Measurements from ENCODE around the gene AFF2. TPM values are rescaled to one million over a fixed set of nuclear protein-coding genes. Genes with fewer than 3 reads are reported as not detected.

Gene AFF2
- total and polyA plus RNA-seq, 4 donors = 1.2 to 13.0 (median 3.9) TPM

GRCh38 chrX:149013081-149013480, 512.7 kb downstream of the AFF2 start:
- no peaks in the 10 kb centered on the region for H3K9me3 ChIP-seq (ENCODE audit: control insufficient read depth in 4 of 4, insufficient read depth in 3 of 4, low read length in 3 of 4)
- TF ChIP-seq CTCF (IDR thresholded peaks at IDR 0.05; ENCODE audit: control extremely low read depth, extremely low read depth) = no peak
- H3K4me1 ChIP-seq (ENCODE audit: control insufficient read depth in 5 of 5, insufficient read depth in 5 of 5, low read length in 5 of 5) = peaks cover 0 to 2% (median 0%) of the 10 kb centered on the region in 5 donors
- no peak overlapping the region for H3K4me3 ChIP-seq
- no peak overlapping the region for H3K27ac ChIP-seq (ENCODE audit: low read depth in 1 of 2, low read length in 1 of 2)
- H3K9ac ChIP-seq (ENCODE audit: insufficient read depth in 1 of 2, low read length in 2 of 2) = no peak overlapping the region
- WGBS, 2 donors = 67 to 100% methylated on average over 2 of the region's 2 CpGs
- no peaks in the 10 kb centered on the region for H3K27me3 ChIP-seq (ENCODE audit: control insufficient read depth in 3 of 3, insufficient read depth in 3 of 3, low read length in 2 of 3)
- ATAC-seq (ENCODE audit: insufficient read depth, low FRiP score) (no peak), DNase-seq (no peak)
- no peaks in the 10 kb centered on the region for H3K36me3 ChIP-seq (ENCODE audit: control insufficient read depth in 4 of 4, insufficient read depth in 4 of 4, low read length in 4 of 4)

- WGBS, 2 donors = 73 to 89% methylated on average over 2 of the region's 2 CpGs
- Histone ChIP-seq H3K9me3 (ENCODE audit: control insufficient read depth in 4 of 4, insufficient read depth in 3 of 4, low read length in 3 of 4) (peaks cover 0 to 5% (median 1%) of the 10 kb centered on the region in 4 donors), H3K27ac (ENCODE audit: low read depth in 1 of 2, low read length in 1 of 2) (no peak overlapping the region), H3K9ac (ENCODE audit: insufficient read depth in 1 of 2, low read length in 2 of 2) (no peak overlapping the region), H3K4me3 (no peak overlapping the region), H3K4me1 (ENCODE audit: control insufficient read depth in 5 of 5, insufficient read depth in 5 of 5, low read length in 5 of 5) (no peaks in the 10 kb centered on the region), H3K27me3 (ENCODE audit: control insufficient read depth in 3 of 3, insufficient read depth in 3 of 3, low read length in 2 of 3) (no peaks in the 10 kb centered on the region), H3K36me3 (ENCODE audit: control insufficient read depth in 4 of 4, insufficient read depth in 4 of 4, low read length in 4 of 4) (no peaks in the 10 kb centered on the region)
- ATAC-seq (ENCODE audit: insufficient read depth, low FRiP score) = no peak
- no peak for TF ChIP-seq CTCF (IDR thresholded peaks at IDR 0.05; ENCODE audit: control extremely low read depth, extremely low read depth)
- DNase-seq = no peak
Measured at GRCh38 chrX:149021159-149021558, 520.7 kb downstream of the AFF2 start.

- Histone ChIP-seq H3K4me3 (no peak overlapping the region), H3K9ac (ENCODE audit: insufficient read depth in 1 of 2, low read length in 2 of 2) (no peak overlapping the region), H3K4me1 (ENCODE audit: control insufficient read depth in 5 of 5, insufficient read depth in 5 of 5, low read length in 5 of 5) (no peaks in the 10 kb centered on the region), H3K36me3 (ENCODE audit: control insufficient read depth in 4 of 4, insufficient read depth in 4 of 4, low read length in 4 of 4) (no peaks in the 10 kb centered on the region), H3K27ac (ENCODE audit: low read depth in 1 of 2, low read length in 1 of 2) (no peak overlapping the region), H3K9me3 (ENCODE audit: control insufficient read depth in 4 of 4, insufficient read depth in 3 of 4, low read length in 3 of 4) (peaks cover 0 to 5% (median 1%) of the 10 kb centered on the region in 4 donors), H3K27me3 (ENCODE audit: control insufficient read depth in 3 of 3, insufficient read depth in 3 of 3, low read length in 2 of 3) (no peaks in the 10 kb centered on the region)
- DNase-seq (no peak), ATAC-seq (ENCODE audit: insufficient read depth, low FRiP score) (no peak)
- no peak for TF ChIP-seq CTCF (IDR thresholded peaks at IDR 0.05; ENCODE audit: control extremely low read depth, extremely low read depth)
- WGBS, 2 donors = 56 to 78% methylated on average over 2 of the region's 2 CpGs
Measured at GRCh38 chrX:149022485-149022884, 522.1 kb downstream of the AFF2 start.

GRCh38 chrX:149032449-149032848, 532.0 kb downstream of the AFF2 start:
- ATAC-seq (ENCODE audit: insufficient read depth, low FRiP score) = no peak

More at GRCh38 chrX:149032449-149032848, 532.0 kb downstream of the AFF2 start:
- no peaks in the 10 kb centered on the region for H3K36me3 ChIP-seq (ENCODE audit: control insufficient read depth in 4 of 4, insufficient read depth in 4 of 4, low read length in 4 of 4)
- H3K27me3 ChIP-seq (ENCODE audit: control insufficient read depth in 3 of 3, insufficient read depth in 3 of 3, low read length in 2 of 3) = peaks cover 0 to 2% (median 0%) of the 10 kb centered on the region in 3 donors
- no peaks in the 10 kb centered on the region for H3K9me3 ChIP-seq (ENCODE audit: control insufficient read depth in 4 of 4, insufficient read depth in 3 of 4, low read length in 3 of 4)
- 69 to 92% methylated on average over 2 of the region's 2 CpGs for WGBS, 2 donors
- no peak overlapping the region for H3K4me3 ChIP-seq
- no peak for DNase-seq
- no peaks in the 10 kb centered on the region for H3K4me1 ChIP-seq (ENCODE audit: control insufficient read depth in 5 of 5, insufficient read depth in 5 of 5, low read length in 5 of 5)
- no peak overlapping the region for H3K9ac ChIP-seq (ENCODE audit: insufficient read depth in 1 of 2, low read length in 2 of 2)
- no peak overlapping the region for H3K27ac ChIP-seq (ENCODE audit: low read depth in 1 of 2, low read length in 1 of 2)
- no peak for TF ChIP-seq CTCF (IDR thresholded peaks at IDR 0.05; ENCODE audit: control extremely low read depth, extremely low read depth)
